Measurements from ENCODE around the gene PPDPF.

DNA sequence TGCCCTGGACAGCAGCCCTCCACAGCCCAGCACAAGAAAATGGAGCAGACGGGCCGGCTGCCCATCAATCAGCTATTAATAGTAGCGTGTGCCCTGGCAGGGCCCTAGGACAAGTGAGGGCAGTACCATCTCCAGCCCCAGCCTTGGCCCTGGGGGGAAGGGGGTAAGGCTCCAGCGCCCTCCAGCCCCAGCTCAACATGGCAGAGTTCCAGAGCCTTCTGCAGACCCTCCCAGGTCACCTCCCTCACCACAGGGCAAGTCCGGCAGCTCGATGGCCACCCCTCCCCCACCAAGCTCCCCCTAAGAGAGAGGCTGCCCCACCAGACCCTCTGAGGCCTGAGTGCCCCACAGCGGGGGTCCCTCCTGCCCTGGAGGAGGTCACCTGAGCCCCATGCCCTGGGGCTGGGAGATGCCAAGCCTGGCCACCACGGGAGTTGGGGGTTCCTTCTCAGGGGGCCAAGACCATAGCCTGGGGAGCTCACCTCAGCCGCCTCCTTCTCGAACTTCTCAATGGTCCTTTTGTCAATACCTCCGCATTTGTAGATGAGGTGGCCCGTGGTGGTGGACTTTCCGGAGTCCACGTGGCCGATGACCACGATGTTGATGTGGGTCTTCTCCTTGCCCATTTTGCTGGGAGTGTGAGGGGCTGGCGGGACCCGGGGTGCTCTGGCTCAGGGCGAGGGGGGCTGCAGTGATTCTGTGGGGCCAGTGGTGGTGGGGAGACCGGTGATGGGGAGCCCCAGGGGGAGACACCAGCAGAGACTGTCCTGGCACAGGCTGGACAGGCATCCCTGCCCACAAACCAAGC lies 23.2 kb upstream of the PPDPF start:
- TF ChIP-seq, protein P1, sequence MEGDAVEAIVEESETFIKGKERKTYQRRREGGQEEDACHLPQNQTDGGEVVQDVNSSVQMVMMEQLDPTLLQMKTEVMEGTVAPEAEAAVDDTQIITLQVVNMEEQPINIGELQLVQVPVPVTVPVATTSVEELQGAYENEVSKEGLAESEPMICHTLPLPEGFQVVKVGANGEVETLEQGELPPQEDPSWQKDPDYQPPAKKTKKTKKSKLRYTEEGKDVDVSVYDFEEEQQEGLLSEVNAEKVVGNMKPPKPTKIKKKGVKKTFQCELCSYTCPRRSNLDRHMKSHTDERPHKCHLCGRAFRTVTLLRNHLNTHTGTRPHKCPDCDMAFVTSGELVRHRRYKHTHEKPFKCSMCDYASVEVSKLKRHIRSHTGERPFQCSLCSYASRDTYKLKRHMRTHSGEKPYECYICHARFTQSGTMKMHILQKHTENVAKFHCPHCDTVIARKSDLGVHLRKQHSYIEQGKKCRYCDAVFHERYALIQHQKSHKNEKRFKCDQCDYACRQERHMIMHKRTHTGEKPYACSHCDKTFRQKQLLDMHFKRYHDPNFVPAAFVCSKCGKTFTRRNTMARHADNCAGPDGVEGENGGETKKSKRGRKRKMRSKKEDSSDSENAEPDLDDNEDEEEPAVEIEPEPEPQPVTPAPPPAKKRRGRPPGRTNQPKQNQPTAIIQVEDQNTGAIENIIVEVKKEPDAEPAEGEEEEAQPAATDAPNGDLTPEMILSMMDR (conservative IDR thresholded peaks at IDR 0.05; ENCODE audit: low read length), result no peak
- TF ChIP-seq EZH2phosphoT487 (IDR thresholded peaks at IDR 0.05; ENCODE audit: borderline replicate concordance, low read depth, low read length), result no peak

All from OCI-LY7 (cell line).